WTC11 (cell line): Measurements from ENCODE around the gene PDRG1. TPM values are rescaled to one million over a fixed set of nuclear protein-coding genes. Genes with fewer than 3 reads are reported as not detected.

ENCODE experiments used
- ATAC-seq: fragments of 200-7000 bp; cut with Tn5 transposase; 2 replicates; pipeline ENCODE4 v1.10.0; 2021; ENCODE audit warnings: mild to moderate bottlenecking, moderate library complexity
- CTCF ChIA-PET: fragments of 300-600 bp; sonication (Branson Sonifier 250); formaldehyde crosslinking; loops from one replicate; lab custom pipeline; 2021; ENCODE audit warnings: antibody characterized with exemption; lab: Charles Lee
- POLR2A ChIA-PET: fragments of 350-600 bp; sonication (Branson Sonifier 250); formaldehyde crosslinking; loops from one replicate; lab custom pipeline; 2021; ENCODE audit warnings: antibody characterized with exemption; lab: Charles Lee
- DNase-seq: peaks from one replicate; pipeline ENCODE4 v3.0.0; 2021; ENCODE audit warnings: low spot score
- H3K27ac Mint-ChIP-seq: 2 replicates; pipeline ENCODE4 v1.8.0; 2021; ENCODE audit warnings: mixed read lengths
- H3K27me3 Mint-ChIP-seq: 2 replicates; pipeline ENCODE4 v1.8.0; 2021; ENCODE audit warnings: low read depth, mild to moderate bottlenecking, moderate library complexity, mixed read lengths
- H3K36me3 Mint-ChIP-seq: 2 replicates; pipeline ENCODE4 v1.8.0; 2021; ENCODE audit warnings: mixed read lengths
- H3K4me1 Mint-ChIP-seq: 2 replicates; pipeline ENCODE4 v1.8.0; 2022; ENCODE audit warnings: mixed read lengths
- H3K4me3 Mint-ChIP-seq: 2 replicates; pipeline ENCODE4 v1.8.0; 2021; ENCODE audit warnings: mild to moderate bottlenecking, moderate library complexity, mixed read lengths
- H3K9me3 Mint-ChIP-seq: 2 replicates; pipeline ENCODE4 v1.8.0; 2021; ENCODE audit warnings: mixed read lengths
- ATF6 ChIP-seq: sonication (generic); formaldehyde crosslinking; IDR thresholded peaks from 2 replicates; pipeline ENCODE4 v1.8.1; 2023; ENCODE audit warnings: mild to moderate bottlenecking, missing genetic modification reagents
- CDX4 ChIP-seq: fragments of 250-450 bp; sonication (Bioruptor Pico); IDR thresholded peaks from 2 replicates; pipeline ENCODE4 v1.9.0; 2021; ENCODE audit warnings: moderate library complexity, mild to moderate bottlenecking, inconsistent platforms, borderline replicate concordance
- E2F1 ChIP-seq: sonication (generic); formaldehyde crosslinking; IDR thresholded peaks from 2 replicates; pipeline ENCODE4 v1.8.0; 2022; ENCODE audit warnings: mild to moderate bottlenecking, missing genetic modification reagents
- ERG ChIP-seq: fragments of 250-450 bp; sonication (Bioruptor Pico); IDR thresholded peaks from 2 replicates; pipeline ENCODE4 v1.8.0; 2021; ENCODE audit warnings: mild to moderate bottlenecking
- FOXK1 ChIP-seq: sonication (generic); formaldehyde crosslinking; IDR thresholded peaks from 2 replicates; pipeline ENCODE4 v1.8.0; 2022; ENCODE audit warnings: mild to moderate bottlenecking, moderate library complexity, missing genetic modification reagents
- JAZF1 ChIP-seq: fragments of 250-450 bp; sonication (Bioruptor Pico); IDR thresholded peaks from 2 replicates; pipeline ENCODE4 v1.9.0; 2021; ENCODE audit warnings: moderate library complexity, mild to moderate bottlenecking, inconsistent platforms
- KAT7 ChIP-seq: sonication (generic); formaldehyde crosslinking; IDR thresholded peaks from 2 replicates; pipeline ENCODE4 v1.8.1; 2023; ENCODE audit warnings: missing genetic modification reagents, mild to moderate bottlenecking, borderline replicate concordance
- MAX ChIP-seq: sonication (generic); formaldehyde crosslinking; IDR thresholded peaks from 2 replicates; pipeline ENCODE4 v1.8.0; 2022; ENCODE audit warnings: mild to moderate bottlenecking, missing genetic modification reagents
- PRRX2 ChIP-seq: fragments of 250-450 bp; sonication (Bioruptor Pico); IDR thresholded peaks from 2 replicates; pipeline ENCODE4 v1.8.0; 2021; ENCODE audit warnings: mild to moderate bottlenecking
- SMAD4 ChIP-seq: sonication (generic); formaldehyde crosslinking; IDR thresholded peaks from 2 replicates; pipeline ENCODE4 v1.8.0; 2022; ENCODE audit warnings: mild to moderate bottlenecking, missing genetic modification reagents
- TEAD1 ChIP-seq: sonication (generic); formaldehyde crosslinking; IDR thresholded peaks from 2 replicates; pipeline ENCODE4 v1.8.0; 2022; ENCODE audit warnings: mild to moderate bottlenecking, missing genetic modification reagents
- TEAD4 ChIP-seq: sonication (generic); formaldehyde crosslinking; IDR thresholded peaks from 2 replicates; pipeline ENCODE4 v1.8.0; 2022; ENCODE audit warnings: mild to moderate bottlenecking, missing genetic modification reagents
- TP53 ChIP-seq: sonication (generic); formaldehyde crosslinking; IDR thresholded peaks from 2 replicates; pipeline ENCODE4 v1.8.1; 2023; ENCODE audit warnings: mild to moderate bottlenecking, missing genetic modification reagents
- ZNF281 ChIP-seq: sonication (generic); formaldehyde crosslinking; IDR thresholded peaks from 2 replicates; pipeline ENCODE4 v1.8.0; 2023; ENCODE audit warnings: mild to moderate bottlenecking, missing genetic modification reagents
- ZNF396 ChIP-seq: fragments of 250-450 bp; sonication (Bioruptor Pico); IDR thresholded peaks from 2 replicates; pipeline ENCODE4 v1.8.0; 2021; ENCODE audit warnings: mild to moderate bottlenecking, moderate library complexity, borderline replicate concordance
- ZNF416 ChIP-seq: fragments of 250-450 bp; sonication (Bioruptor Pico); IDR thresholded peaks from 2 replicates; pipeline ENCODE4 v1.9.0; 2021; ENCODE audit warnings: mild to moderate bottlenecking, inconsistent platforms
- ZNF512 ChIP-seq: sonication (generic); formaldehyde crosslinking; IDR thresholded peaks from 2 replicates; pipeline ENCODE4 v1.8.1; 2022; ENCODE audit warnings: missing genetic modification reagents, borderline replicate concordance
- ZNF671 ChIP-seq: fragments of 250-450 bp; sonication (Bioruptor Pico); IDR thresholded peaks from 2 replicates; pipeline ENCODE4 v1.8.0; 2021; ENCODE audit warnings: mild to moderate bottlenecking
- total RNA-seq: library from RNA; stranded (reverse); gene quantifications from 3 replicates; pipeline ENCODE4 v1.2.3, GENCODE V29; 2021

Gene PDRG1
- total RNA-seq, 1 experiment from 2014 or later = 16.0 TPM

- DNase-seq (no peak), ATAC-seq (no peak)
- no peak overlapping the region for H3K27ac Mint-ChIP-seq
- H3K9me3 Mint-ChIP-seq = peaks cover under 1% of the 10 kb centered on the region
- peaks cover 6% of the 10 kb centered on the region for H3K27me3 Mint-ChIP-seq
- no peak overlapping the region for H3K4me3 Mint-ChIP-seq
- ChIA-PET CTCF (interaction anchor here (1.3 to 2.2 kb wide), 2 partner anchors 29 to 69 kb away, joined by 3 to 19 read pairs; partner anchors contain the start of gene PDRG1), POLR2A (no interaction called here)
- H3K4me1 Mint-ChIP-seq = peaks cover 19% of the 10 kb centered on the region
- 0 out of 2 replicates have a peak, but pooled peaks cover under 1% of the 10 kb centered on the region for H3K36me3 Mint-ChIP-seq
- no peak for TF ChIP-seq CDX4
- no peak for TF ChIP-seq ATF6
- TF ChIP-seq SMAD4 (CRISPR knock-in tag) = no peak
- TF ChIP-seq ZNF512 = no peak
- no peak for TF ChIP-seq TEAD4 (CRISPR knock-in tag)
- TF ChIP-seq MAX (CRISPR knock-in tag) = no peak
- TF ChIP-seq KAT7 (CRISPR knock-in tag) = no peak
- no peak for TF ChIP-seq ZNF396
- TF ChIP-seq E2F1 (CRISPR knock-in tag) = no peak
- TF ChIP-seq ZNF416 = no peak
- no peak for TF ChIP-seq FOXK1 (CRISPR knock-in tag)
- no peak for TF ChIP-seq ERG (CRISPR knock-in tag)
- TF ChIP-seq ZNF281 (CRISPR knock-in tag) = no peak
- no peak for TF ChIP-seq TEAD1 (CRISPR knock-in tag)
- no peak for TF ChIP-seq JAZF1 (CRISPR knock-in tag)
- no peak for TF ChIP-seq ZNF671 (CRISPR knock-in tag)
- TF ChIP-seq PRRX2 = no peak
- no peak for TF ChIP-seq TP53 (CRISPR knock-in tag)
These were observed 29.3 kb downstream of the PDRG1 start for GRCh38 chr20:31922588-31922987.
